Ectodermal cell (in vitro differentiated cells): ENCODE data around the gene MAP4K1.
A peak's percentile ranks its signal among the peaks of the same experiment; 100 is the strongest.

Source experiments
- H3K27ac ChIP-seq: 2 replicates; pipeline ENCODE4 v1.7.0; 2013; ENCODE audit warnings: mild to moderate bottlenecking, low read depth, low read length; ENCODE audit not compliant: insufficient read depth, poor library complexity, severe bottlenecking
- H3K27me3 ChIP-seq: 2 replicates; pipeline ENCODE4 v1.7.0; 2013; ENCODE audit warnings: mild to moderate bottlenecking, low read length; ENCODE audit not compliant: insufficient read depth, control insufficient read depth, poor library complexity, severe bottlenecking
- H3K36me3 ChIP-seq: one replicate; pipeline ENCODE4 v1.7.0; 2013; ENCODE audit warnings: low read length; ENCODE audit not compliant: control insufficient read depth, insufficient read depth
- H3K4me1 ChIP-seq: one replicate; pipeline ENCODE4 v1.7.0; 2013; ENCODE audit warnings: low read length; ENCODE audit not compliant: control insufficient read depth, insufficient read depth
- H3K4me3 ChIP-seq: 2 replicates; pipeline ENCODE4 v1.7.0; 2013; ENCODE audit warnings: low read depth, low read length, control low read depth; ENCODE audit not compliant: insufficient read depth
- H3K9me3 ChIP-seq: 2 replicates; pipeline ENCODE4 v1.7.0; 2013; ENCODE audit warnings: mild to moderate bottlenecking, low read length, moderate library complexity; ENCODE audit not compliant: control insufficient read depth
- WGBS, 2 experiments: methylation state at CpG; one replicate each; pipeline ENCODE4 v1.1.7; 2013; ENCODE audit warnings: missing lambda C conversion rate in 2 of 2; 5-methylcytosine and 5-hydroxymethylcytosine counted together

Gene MAP4K1

GRCh38 chr19:38650911-38651584, 33.3 kb upstream of the MAP4K1 start:
- Histone ChIP-seq H3K27ac (no peak overlapping the region), H3K4me3 (no peak overlapping the region), H3K9me3 (no peaks in the 10 kb centered on the region), H3K36me3 (peaks cover 4% of the 10 kb centered on the region), H3K27me3 (no peaks in the 10 kb centered on the region), H3K4me1 (peaks cover 36% of the 10 kb centered on the region)
- WGBS, 2 experiments, result 89 to 90% methylated on average over 12 of the region's 12 CpGs

GRCh38 chr19:38650172-38650775, 32.5 kb upstream of the MAP4K1 start:
- H3K4me3 ChIP-seq, result peak overlapping the region; percentile 83
- WGBS, 2 experiments, result 67 to 72% methylated on average over 5 to 8 of the region's 8 CpGs
- H3K4me1 ChIP-seq, result peaks cover 30% of the 10 kb centered on the region
- no peaks in the 10 kb centered on the region for H3K27me3 ChIP-seq
- H3K36me3 ChIP-seq, result peaks cover 4% of the 10 kb centered on the region
- no peak overlapping the region for H3K27ac ChIP-seq
- no peaks in the 10 kb centered on the region for H3K9me3 ChIP-seq

DNA sequence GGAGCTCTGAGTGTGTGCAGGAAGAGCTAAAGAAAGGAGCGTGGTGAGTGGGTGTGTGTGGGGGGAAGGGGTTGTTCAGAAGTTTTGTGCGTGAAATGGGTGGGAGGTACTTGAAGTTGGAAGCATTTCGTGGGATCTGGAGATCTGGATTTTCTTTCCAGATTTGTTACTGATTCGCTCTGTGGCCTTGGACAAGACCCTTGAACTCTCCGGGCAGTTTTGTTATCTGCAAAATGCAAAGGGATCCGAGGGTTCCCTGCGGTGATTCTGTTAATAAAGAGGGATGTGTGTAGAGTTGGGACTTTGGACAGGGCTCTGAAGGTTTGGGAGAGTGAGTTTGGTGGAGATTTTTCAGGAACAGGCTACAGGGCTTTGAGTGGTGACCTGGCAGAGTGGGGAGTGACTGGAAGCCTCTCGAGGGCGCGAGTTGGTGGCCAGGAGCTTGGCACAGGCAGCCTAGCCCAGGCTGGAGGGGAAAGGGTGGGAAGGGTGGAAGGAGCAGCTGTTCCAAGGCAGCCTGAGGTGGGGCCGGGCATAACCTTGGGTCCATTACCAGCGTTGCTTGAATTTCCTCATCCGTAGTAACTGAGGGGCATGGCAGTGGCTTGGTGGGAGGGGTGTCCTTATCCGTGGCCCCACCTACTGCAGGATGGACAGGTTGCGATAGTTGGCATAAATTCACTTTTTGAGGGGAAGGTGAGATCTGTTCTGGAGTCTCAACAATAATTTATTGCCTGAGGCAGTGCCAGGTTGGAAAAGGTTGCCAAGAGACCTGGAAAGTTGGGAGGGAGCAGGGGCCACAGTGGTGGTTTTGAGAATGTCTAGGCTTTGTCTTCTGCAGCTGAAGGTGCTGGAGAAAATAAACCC, 31.8 kb upstream of the MAP4K1 start:
- WGBS, 2 experiments, result 19 to 25% methylated on average over 15 of the region's 15 CpGs
- Histone ChIP-seq H3K9me3 (no peaks in the 10 kb centered on the region), H3K36me3 (peaks cover 3% of the 10 kb centered on the region), H3K27ac (no peak overlapping the region), H3K27me3 (no peaks in the 10 kb centered on the region), H3K4me3 (peak overlapping the region; percentile 83), H3K4me1 (peaks cover 23% of the 10 kb centered on the region)

- Histone ChIP-seq H3K27me3 (no peaks in the 10 kb centered on the region), H3K4me3 (peak overlapping the region; percentile 83), H3K4me1 (peaks cover 22% of the 10 kb centered on the region), H3K9me3 (no peaks in the 10 kb centered on the region), H3K27ac (no peak overlapping the region), H3K36me3 (no peaks in the 10 kb centered on the region)
- WGBS, 2 experiments, result 1 to 2% methylated on average over 13 of the region's 13 CpGs
Measured at GRCh38 chr19:38648769-38649304, 31.1 kb upstream of the MAP4K1 start.

GRCh38 chr19:38647966-38648768, 30.4 kb upstream of the MAP4K1 start:
- H3K36me3 ChIP-seq, result no peaks in the 10 kb centered on the region
- H3K4me3 ChIP-seq, result peak overlapping the region; percentile 83

DNA sequence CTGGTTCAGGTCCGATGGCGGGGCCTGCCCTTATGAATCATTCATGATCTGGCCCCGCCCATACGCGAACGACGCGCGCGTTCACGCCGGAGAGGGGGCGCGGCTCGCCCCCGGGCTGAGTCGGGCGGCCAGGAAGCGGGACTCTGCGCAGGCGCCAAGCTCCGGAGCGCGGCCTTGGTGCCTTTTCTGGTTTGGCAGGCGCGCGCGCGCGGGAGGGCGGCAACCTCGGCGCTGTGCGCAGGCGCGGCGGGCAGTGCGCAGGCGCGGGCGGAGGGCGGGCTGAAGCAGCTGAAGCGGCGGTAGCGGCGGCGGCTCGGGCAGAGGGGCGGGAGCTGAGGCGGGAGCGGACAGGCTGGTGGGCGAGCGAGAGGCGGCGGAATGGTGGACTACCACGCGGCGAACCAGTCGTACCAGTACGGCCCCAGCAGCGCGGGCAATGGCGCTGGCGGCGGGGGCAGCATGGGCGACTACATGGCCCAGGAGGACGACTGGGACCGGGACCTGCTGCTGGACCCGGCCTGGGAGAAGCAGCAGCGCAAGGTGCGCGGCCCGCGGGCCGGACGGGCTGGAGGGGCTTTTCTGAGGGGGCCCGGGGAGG, 29.7 kb upstream of the MAP4K1 start, which contains the start of gene ACTN4:
ACTN4 (plus strand) TSS at position 282 of the 598 bp plus-strand sequence; CDS start at position 379, 97 bp downstream.
- 0 to 1% methylated on average over 77 of the region's 77 CpGs for WGBS, 2 experiments
- no peaks in the 10 kb centered on the region for H3K9me3 ChIP-seq
- no peaks in the 10 kb centered on the region for H3K36me3 ChIP-seq
- H3K4me3 ChIP-seq, result peak within 1 kb of the TSS; percentile 83
- H3K27ac ChIP-seq, result peak within 1 kb of the TSS; percentile 52
- peaks cover 20% of the 10 kb centered on the region for H3K4me1 ChIP-seq
- H3K27me3 ChIP-seq, result no peaks in the 10 kb centered on the region

More at GRCh38 chr19:38647966-38648768, 30.4 kb upstream of the MAP4K1 start:
- H3K4me1 ChIP-seq, result peaks cover 22% of the 10 kb centered on the region
- no peaks in the 10 kb centered on the region for H3K9me3 ChIP-seq
- 0 to 1% methylated on average over 19 of the region's 19 CpGs for WGBS, 2 experiments
- H3K27ac ChIP-seq, result peak overlapping the region; percentile 52
- H3K27me3 ChIP-seq, result no peaks in the 10 kb centered on the region

DNA sequence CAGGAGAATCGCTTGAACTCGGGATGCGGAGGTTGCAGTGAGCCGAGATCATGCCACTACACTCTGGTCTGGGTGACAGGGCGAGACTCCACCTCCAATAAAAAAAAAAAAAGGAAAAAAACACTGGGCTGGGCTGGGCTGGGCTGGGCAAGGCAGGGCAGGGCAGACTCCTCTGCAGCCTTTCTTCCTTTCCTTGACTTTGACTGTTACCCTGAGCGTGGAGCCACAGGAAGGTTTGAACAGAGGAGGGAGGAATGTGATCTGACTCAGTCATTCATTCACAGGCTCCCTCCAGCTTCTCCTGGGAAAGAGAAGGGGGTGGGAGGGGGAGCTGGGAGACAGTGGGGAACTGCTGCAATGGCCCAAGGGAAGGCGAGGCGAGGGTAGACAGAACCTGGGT, 27.0 kb upstream of the MAP4K1 start:
- peaks cover 2% of the 10 kb centered on the region for H3K4me1 ChIP-seq
- 85 to 92% methylated on average over 8 of the region's 8 CpGs for WGBS, 2 experiments
- no peak overlapping the region for H3K27ac ChIP-seq

GRCh38 chr19:38642176-38642575, 24.4 kb upstream of the MAP4K1 start:
- Histone ChIP-seq H3K4me3 (no peak overlapping the region), H3K9me3 (no peaks in the 10 kb centered on the region), H3K27me3 (no peaks in the 10 kb centered on the region), H3K27ac (peak overlapping the region; percentile 16), H3K4me1 (no peaks in the 10 kb centered on the region), H3K36me3 (no peaks in the 10 kb centered on the region)
- WGBS, 2 experiments, result 85 to 90% methylated on average over 9 of the region's 9 CpGs

More for the DNA sequence above, 27.0 kb upstream of the MAP4K1 start:
- Histone ChIP-seq H3K27me3 (no peaks in the 10 kb centered on the region), H3K9me3 (no peaks in the 10 kb centered on the region), H3K4me3 (no peak overlapping the region), H3K36me3 (no peaks in the 10 kb centered on the region)

DNA sequence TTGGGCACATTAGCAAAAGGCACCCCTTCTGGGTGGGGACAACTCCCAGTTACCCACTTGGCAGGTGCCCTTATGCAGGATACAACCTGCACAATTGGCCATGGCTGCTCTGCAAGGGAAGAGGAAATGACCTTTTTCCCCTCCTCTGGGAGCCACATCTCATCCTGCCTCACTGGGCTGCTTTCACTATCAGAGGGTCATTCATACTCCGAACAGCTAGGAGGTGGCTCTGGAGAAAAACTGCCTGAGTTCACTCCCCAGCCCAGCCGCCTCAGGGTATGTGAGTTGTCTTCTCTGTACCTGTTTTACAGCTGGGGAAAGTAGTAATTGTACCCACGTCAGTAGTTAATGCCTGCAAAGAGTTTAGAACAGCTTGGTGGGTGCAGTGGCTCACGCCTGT, 22.6 kb upstream of the MAP4K1 start:
- no peak overlapping the region for H3K4me3 ChIP-seq
- no peaks in the 10 kb centered on the region for H3K36me3 ChIP-seq
- H3K9me3 ChIP-seq, result no peaks in the 10 kb centered on the region
- H3K27me3 ChIP-seq, result no peaks in the 10 kb centered on the region
- no peak overlapping the region for H3K27ac ChIP-seq
- no peaks in the 10 kb centered on the region for H3K4me1 ChIP-seq
- WGBS, 2 experiments, result 92 to 96% methylated on average over 4 of the region's 4 CpGs
